Peyer's patch (tissue), 4 donors: ENCODE data around the gene GPR146. TPM values are rescaled to one million over a fixed set of nuclear protein-coding genes. Genes with fewer than 3 reads are reported as not detected.
A peak's percentile ranks its signal among the peaks of the same experiment; 100 is the strongest.

Experiments
- DNase-seq, 3 donors: peaks; one replicate each; pipeline ENCODE4 v3.0.0-alpha.2; 2017 to 2019
- H3K27ac ChIP-seq, 4 donors: fragments of 200-600 bp; sonication (generic); one replicate each; pipeline ENCODE4 v1.5.1; 2016 to 2019
- H3K27me3 ChIP-seq, 2 donors: fragments of 200-600 bp; sonication (generic); one replicate each; pipeline ENCODE4 v1.5.1; 2019
- H3K36me3 ChIP-seq, 3 donors: fragments of 200-600 bp; sonication (generic); one replicate each; pipeline ENCODE4 v1.5.1; 2016 to 2019
- H3K4me1 ChIP-seq, 4 donors: fragments of 200-600 bp; sonication (generic); one replicate each; pipeline ENCODE4 v1.5.1; 2016 to 2019
- H3K4me3 ChIP-seq, 4 donors: fragments of 200-600 bp; sonication (generic); 1 replicate in 3 of 4; 2 replicates in 1 of 4; pipeline ENCODE4 v1.5.1; 2016 to 2019; ENCODE audit warnings: mild to moderate bottlenecking in 1 of 4
- H3K9me3 ChIP-seq, 4 donors: fragments of 200-600 bp; sonication (generic); one replicate each; pipeline ENCODE4 v1.5.1; 2016 to 2019; ENCODE audit warnings: mild to moderate bottlenecking in 1 of 4
- CTCF ChIP-seq, 6 experiments: fragments of 450-650 bp in 4 of 6; fragments of 200-600 bp in 2 of 6; sonication (generic) in 1 of 6; IDR thresholded peaks; one replicate each; pipeline ENCODE4 v1.5.1; 2017 to 2019; ENCODE audit warnings: antibody characterized with exemption in 6 of 6, mild to moderate bottlenecking in 3 of 6, moderate library complexity in 1 of 6
- POLR2A ChIP-seq, 2 donors: fragments of 450-650 bp; IDR thresholded peaks; one replicate each; pipeline ENCODE4 v1.5.1; 2017; ENCODE audit warnings: antibody characterized with exemption in 2 of 2, mild to moderate bottlenecking in 2 of 2, moderate library complexity in 2 of 2
- total RNA-seq, 4 donors: library from RNA; depleted of rRNA; stranded (reverse); fragments of >200 nt; gene quantifications; one replicate each; pipeline ENCODE4 v1.1.0, GENCODE V29; 2016

The GPR146 gene
- total RNA-seq, 4 donors from 2014 or later, result 1.4 to 13.2 (median 4.4) TPM

DNA sequence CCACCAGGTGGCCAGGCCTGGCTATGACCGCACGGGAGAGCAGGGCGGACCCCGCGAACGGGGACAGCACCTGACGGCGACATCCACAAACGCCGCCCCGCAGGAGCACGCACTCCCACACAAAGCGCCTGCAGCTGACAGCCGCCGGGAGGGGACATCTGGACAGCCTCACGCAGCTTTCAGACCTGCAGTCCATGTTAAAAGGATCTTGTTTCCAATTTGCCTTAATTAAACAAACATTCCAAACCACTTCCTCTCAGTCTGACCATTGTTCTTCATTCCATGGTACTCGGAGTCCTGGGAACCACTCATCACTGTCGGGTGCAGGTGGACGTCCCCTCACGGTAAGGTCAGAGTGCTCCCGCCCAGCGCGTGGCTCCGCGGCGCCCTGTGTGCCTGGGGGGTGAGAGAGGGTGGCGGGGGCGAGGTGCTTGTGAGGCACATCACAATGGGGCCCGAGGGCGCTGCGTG lies 37.6 kb downstream of the GPR146 start:
- TF ChIP-seq CTCF (IDR thresholded peaks at IDR 0.05) (no peak), POLR2A (IDR thresholded peaks at IDR 0.05) (no peak)
- Histone ChIP-seq H3K9me3 (no peaks in the 10 kb centered on the region), H3K27ac (no peak overlapping the region), H3K4me3 (no peak overlapping the region), H3K27me3 (no peaks in the 10 kb centered on the region), H3K4me1 (peaks cover 0 to 6% (median 4%) of the 10 kb centered on the region in 4 donors), H3K36me3 (no peaks in the 10 kb centered on the region)
- no peak for DNase-seq

- H3K9me3 ChIP-seq, result no peaks in the 10 kb centered on the region
- no peak for TF ChIP-seq CTCF (IDR thresholded peaks at IDR 0.05)
- no peaks in the 10 kb centered on the region for H3K36me3 ChIP-seq
- no peaks in the 10 kb centered on the region for H3K27me3 ChIP-seq
- no peak overlapping the region for H3K4me3 ChIP-seq
- peak in 1 of 3 donors; percentile 73 for DNase-seq
- H3K4me1 ChIP-seq, result peaks cover 0 to 17% (median 8%) of the 10 kb centered on the region in 4 donors
- no peak overlapping the region for H3K27ac ChIP-seq
Measured at GRCh38 chr7:1083729-1084657, 39.6 kb downstream of the GPR146 start.

DNA sequence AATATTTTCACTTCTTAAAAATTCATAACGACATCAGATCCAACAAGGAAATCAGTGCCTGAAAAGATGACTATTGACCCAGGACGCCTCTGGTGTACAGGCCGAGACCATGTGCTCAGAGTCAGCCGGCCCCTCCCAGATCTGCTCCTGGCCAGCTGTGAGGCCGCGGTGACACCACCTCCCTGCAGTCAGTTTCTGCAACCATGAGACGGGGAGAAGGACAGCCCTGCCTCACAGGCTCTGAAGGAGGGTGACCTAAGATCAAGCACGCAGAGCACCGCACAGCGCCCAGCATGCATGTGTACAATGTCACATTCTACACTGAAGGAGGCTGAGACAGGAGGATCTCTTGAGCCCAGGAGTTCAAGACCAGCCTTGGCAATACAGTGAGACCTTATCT lies 40.9 kb downstream of the GPR146 start:
- Histone ChIP-seq H3K4me3 (no peak overlapping the region), H3K4me1 (peaks cover 0 to 17% (median 8%) of the 10 kb centered on the region in 4 donors), H3K27me3 (no peaks in the 10 kb centered on the region), H3K9me3 (no peaks in the 10 kb centered on the region), H3K36me3 (no peaks in the 10 kb centered on the region), H3K27ac (no peak overlapping the region)
- TF ChIP-seq CTCF (IDR thresholded peaks at IDR 0.05), result no peak
- no peak for DNase-seq

GRCh38 chr7:1085910-1086421 lies 41.6 kb downstream of the GPR146 start:
- Histone ChIP-seq H3K4me1 (peaks cover 0 to 17% (median 8%) of the 10 kb centered on the region in 4 donors), H3K4me3 (no peak overlapping the region), H3K36me3 (no peaks in the 10 kb centered on the region), H3K27ac (peak overlapping the region in 1 of 4 donors; percentile 75), H3K9me3 (no peaks in the 10 kb centered on the region), H3K27me3 (no peaks in the 10 kb centered on the region)
- no peak for DNase-seq
- TF ChIP-seq POLR2A (IDR thresholded peaks at IDR 0.05) (no peak), CTCF (IDR thresholded peaks at IDR 0.05) (no peak)

DNA sequence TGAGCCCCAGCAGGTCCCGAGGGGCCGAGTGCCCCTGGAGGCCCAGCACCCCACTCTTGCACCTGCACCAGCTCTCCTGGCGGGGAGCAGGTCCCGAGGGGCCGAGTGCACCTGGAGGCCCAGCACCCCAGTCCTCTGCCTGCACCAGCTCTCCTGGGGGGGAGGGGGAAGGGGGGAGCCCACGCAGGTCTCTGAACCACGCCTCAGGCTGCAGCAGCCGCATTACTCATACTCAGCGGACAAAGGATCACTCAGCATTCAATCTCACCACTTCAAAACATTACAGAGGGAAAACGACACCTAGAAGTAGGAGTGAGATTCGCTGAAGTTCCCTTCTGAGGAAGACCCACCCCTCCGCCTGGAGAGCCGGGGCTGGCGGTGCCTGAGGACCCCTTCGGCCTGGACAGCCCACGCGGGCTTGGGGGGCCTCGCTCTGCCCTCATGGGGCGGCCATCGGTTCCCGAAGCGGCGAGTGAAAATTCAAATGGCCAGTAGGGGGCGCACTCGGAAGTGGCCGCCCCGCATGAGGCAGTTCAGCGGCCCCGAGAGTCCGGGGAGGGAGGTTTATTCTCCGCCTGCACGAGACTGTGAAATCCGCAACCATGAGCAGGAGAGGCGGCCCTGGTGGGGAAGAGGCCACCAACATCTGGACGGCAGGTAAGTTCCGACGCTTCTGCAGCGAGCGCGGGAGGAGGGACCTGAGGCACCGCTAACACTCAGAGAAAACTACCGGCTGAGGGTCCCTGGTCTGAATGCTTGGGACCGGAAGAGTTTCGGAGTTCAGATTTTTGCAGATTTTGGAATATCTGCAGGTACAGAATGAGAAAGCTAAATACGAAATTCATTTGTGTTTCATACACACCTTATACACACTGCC lies 42.5 kb downstream of the GPR146 start:
- Histone ChIP-seq H3K4me1 (peaks cover 0 to 17% (median 8%) of the 10 kb centered on the region in 4 donors), H3K27ac (peak overlapping the region in 3 of 4 donors; percentile 32 to 75 (median 58)), H3K9me3 (no peaks in the 10 kb centered on the region), H3K4me3 (peak overlapping the region; percentile 23 to 47 (median 36)), H3K27me3 (no peaks in the 10 kb centered on the region), H3K36me3 (no peaks in the 10 kb centered on the region)
- TF ChIP-seq CTCF (IDR thresholded peaks at IDR 0.05), result peak; percentile 77 to 95 (median 84)
- TF ChIP-seq POLR2A (IDR thresholded peaks at IDR 0.05), result no peak
- DNase-seq, result peak; percentile 83 to 91 (median 89)
